ENCODE data around the gene C16orf78. TPM values are rescaled to one million over a fixed set of nuclear protein-coding genes. Genes with fewer than 3 reads are reported as not detected.

Gene C16orf78
- total and polyA plus RNA-seq, 2 of the 4 experiments (the other 2 are of a cell fraction): not detected

DNA sequence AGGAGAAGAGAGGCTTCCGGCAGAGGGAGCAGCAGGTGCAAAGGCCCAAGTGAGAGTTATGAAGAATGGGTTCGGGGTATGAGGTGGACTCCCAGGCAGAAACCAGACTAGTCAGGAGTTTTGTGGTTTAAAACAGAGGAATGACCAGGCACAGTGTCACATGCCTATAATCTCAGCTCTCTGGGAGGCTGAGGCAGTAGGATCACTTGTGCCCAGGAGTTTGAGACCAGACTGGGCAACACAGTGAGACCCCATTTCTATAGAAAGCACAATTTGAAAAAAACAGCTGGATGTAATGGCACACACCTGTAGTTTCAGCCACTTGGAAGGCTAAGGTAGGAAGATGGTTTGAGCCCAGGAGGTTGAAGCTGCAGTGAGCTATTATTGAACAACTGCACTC is 43.8 kb downstream of the C16orf78 start:
- 57% methylated on average over 1 of the region's 2 CpGs; no CpG with 5 or more reads in 1 of the 2 experiments for WGBS, 2 experiments (ENCODE audit: extremely low coverage in 2 of 2, insufficient read length in 1 of 2)
- Histone ChIP-seq H3K18ac (ENCODE audit: low read depth, low read length) (no peak overlapping the region), H4K20me1 (ENCODE audit: insufficient read depth, low read length) (no peaks in the 10 kb centered on the region), H3K23ac (ENCODE audit: low read depth, low read length) (no peak overlapping the region), H4K91ac (ENCODE audit: insufficient read depth, low read depth, low read length) (no peak overlapping the region), H2AK5ac (ENCODE audit: low read depth, low read length) (no peak overlapping the region), H3K9me3 (ENCODE audit: control insufficient read depth, insufficient read depth, low read length) (no peaks in the 10 kb centered on the region), H2AK9ac (replicated peaks; ENCODE audit: low read depth, low read length, poor library complexity) (no peak overlapping the region), H2BK15ac (ENCODE audit: low read depth, low read length) (no peak overlapping the region), H3K4me3 (ENCODE audit: insufficient read depth, low read depth, low read length) (no peak overlapping the region), H3K4ac (ENCODE audit: low read depth, low read length) (no peak overlapping the region), H2BK20ac (ENCODE audit: low read depth, low read length) (no peak overlapping the region), H3K36me3 (ENCODE audit: control insufficient read depth, insufficient read depth, low read length) (no peaks in the 10 kb centered on the region), H3K27ac (ENCODE audit: insufficient read depth, low read length) (no peak overlapping the region), H3K27me3 (ENCODE audit: control insufficient read depth, insufficient read depth, low read length) (no peaks in the 10 kb centered on the region), H4K5ac (ENCODE audit: low read depth, low read length) (no peak overlapping the region), H3K79me1 (ENCODE audit: low read depth in 1 of 2, low read length in 2 of 2) (no peaks in the 10 kb centered on the region), H2BK120ac (ENCODE audit: low read depth, low read length) (no peak overlapping the region), H2BK5ac (ENCODE audit: low read depth, low read length, poor library complexity, severe bottlenecking) (no peak overlapping the region), H3K56ac (ENCODE audit: extremely low read depth, insufficient read depth, low read length) (no peak overlapping the region), H2AFZ (replicated peaks; ENCODE audit: low read length, poor library complexity) (no peak overlapping the region), H3K4me2 (ENCODE audit: low read depth, low read length) (no peak overlapping the region), H3K9ac (ENCODE audit: low read depth, low read length) (no peak overlapping the region), H3K4me1 (ENCODE audit: control insufficient read depth, insufficient read depth, low read length) (no peaks in the 10 kb centered on the region), H3K9me1 (ENCODE audit: insufficient read depth, low read length) (no peaks in the 10 kb centered on the region), H3K14ac (replicated peaks; ENCODE audit: low read depth, low read length) (no peak overlapping the region), H4K8ac (ENCODE audit: low read depth in 2 of 2, low read length in 2 of 2) (no peak overlapping the region)
- no TSS peak for BruUV-seq (replicated peaks)
- ChIA-PET CTCF (no interaction called here), POLR2A (ENCODE audit: unreplicated experiment) (no interaction called here)
- TF ChIP-seq FOS (IDR thresholded peaks at IDR 0.05; ENCODE audit: low read depth, low read length) (no peak), NFE2L2 (IDR thresholded peaks at IDR 0.05; ENCODE audit: low read depth, low read length) (no peak), RAD21 (IDR thresholded peaks at IDR 0.05; ENCODE audit: low read length) (no peak), BHLHE40 (IDR thresholded peaks at IDR 0.05; ENCODE audit: low read depth, low read length) (no peak), CHD1 (IDR thresholded peaks at IDR 0.05; ENCODE audit: low read depth, low read length) (no peak), MAFK (IDR thresholded peaks at IDR 0.05; ENCODE audit: low read depth, low read length) (no peak), MXI1 (IDR thresholded peaks at IDR 0.05; ENCODE audit: borderline replicate concordance, low read depth, low read length) (no peak), CEBPB (IDR thresholded peaks at IDR 0.05; ENCODE audit: low read depth, low read length) (no peak), MAZ (IDR thresholded peaks at IDR 0.05; ENCODE audit: borderline replicate concordance, low read depth, low read length) (no peak), RCOR1 (IDR thresholded peaks at IDR 0.05; ENCODE audit: insufficient replicate concordance, low read length) (no peak), RFX5 (IDR thresholded peaks at IDR 0.05; ENCODE audit: low read depth, low read length) (no peak), SMC3 (IDR thresholded peaks at IDR 0.05; ENCODE audit: low read depth, low read length) (no peak), POLR2A (IDR thresholded peaks at IDR 0.05; ENCODE audit: low read depth, low read length) (no peak)
- TF ChIP-seq, protein P1, sequence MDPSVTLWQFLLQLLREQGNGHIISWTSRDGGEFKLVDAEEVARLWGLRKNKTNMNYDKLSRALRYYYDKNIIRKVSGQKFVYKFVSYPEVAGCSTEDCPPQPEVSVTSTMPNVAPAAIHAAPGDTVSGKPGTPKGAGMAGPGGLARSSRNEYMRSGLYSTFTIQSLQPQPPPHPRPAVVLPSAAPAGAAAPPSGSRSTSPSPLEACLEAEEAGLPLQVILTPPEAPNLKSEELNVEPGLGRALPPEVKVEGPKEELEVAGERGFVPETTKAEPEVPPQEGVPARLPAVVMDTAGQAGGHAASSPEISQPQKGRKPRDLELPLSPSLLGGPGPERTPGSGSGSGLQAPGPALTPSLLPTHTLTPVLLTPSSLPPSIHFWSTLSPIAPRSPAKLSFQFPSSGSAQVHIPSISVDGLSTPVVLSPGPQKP (IDR thresholded peaks at IDR 0.05; ENCODE audit: borderline replicate concordance, low read depth, low read length): no peak
- TF ChIP-seq, protein P2, sequence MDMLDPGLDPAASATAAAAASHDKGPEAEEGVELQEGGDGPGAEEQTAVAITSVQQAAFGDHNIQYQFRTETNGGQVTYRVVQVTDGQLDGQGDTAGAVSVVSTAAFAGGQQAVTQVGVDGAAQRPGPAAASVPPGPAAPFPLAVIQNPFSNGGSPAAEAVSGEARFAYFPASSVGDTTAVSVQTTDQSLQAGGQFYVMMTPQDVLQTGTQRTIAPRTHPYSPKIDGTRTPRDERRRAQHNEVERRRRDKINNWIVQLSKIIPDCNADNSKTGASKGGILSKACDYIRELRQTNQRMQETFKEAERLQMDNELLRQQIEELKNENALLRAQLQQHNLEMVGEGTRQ (IDR thresholded peaks at IDR 0.05; ENCODE audit: low read depth, low read length): no peak
- DNase-seq (no peak), ATAC-seq (ENCODE audit: low read depth) (no peak)
- dilution Hi-C loops (cut with HindIII; ENCODE audit: low sequenced_read_pairs, unreplicated experiment) (no loop called here), intact Hi-C loops (cut with micrococcal nuclease) (no loop called here), in situ Hi-C loops (cut with MboI; ENCODE audit: low sequenced_read_pairs) (no loop called here)
